Hepatocyte (in vitro differentiated cells): ENCODE measurements around the gene TXNDC5. TPM values are rescaled to one million over a fixed set of nuclear protein-coding genes. Genes with fewer than 3 reads are reported as not detected.

Experiments used
- DNase-seq: peaks from one replicate; pipeline ENCODE4 v3.0.0-alpha.2; 2016; ENCODE audit warnings: low spot score
- H2AFZ ChIP-seq: fragments of 200-600 bp; sonication (generic); 2 replicates; pipeline ENCODE4 v1.6.0; 2016; ENCODE audit warnings: antibody characterized with exemption, mild to moderate bottlenecking
- H3K27ac ChIP-seq: fragments of 200-600 bp; sonication (generic); 2 replicates; pipeline ENCODE4 v1.5.1; 2016; ENCODE audit warnings: mild to moderate bottlenecking
- H3K27me3 ChIP-seq: fragments of 200-600 bp; sonication (generic); 2 replicates; pipeline ENCODE4 v1.6.1; 2016
- H3K36me3 ChIP-seq: fragments of 200-600 bp; sonication (generic); replicated peaks from 2 replicates; pipeline ENCODE4 v1.5.1; 2016; ENCODE audit warnings: low read depth; ENCODE audit not compliant: insufficient read depth
- H3K4me1 ChIP-seq: fragments of 200-600 bp; sonication (generic); 2 replicates; pipeline ENCODE4 v1.5.1; 2016; ENCODE audit warnings: mild to moderate bottlenecking, moderate library complexity; ENCODE audit not compliant: insufficient read depth
- H3K4me2 ChIP-seq: fragments of 200-600 bp; sonication (generic); 2 replicates; pipeline ENCODE4 v1.6.0; 2016
- H3K4me3 ChIP-seq: fragments of 200-600 bp; sonication (generic); 2 replicates; pipeline ENCODE4 v1.5.1; 2016; ENCODE audit warnings: mild to moderate bottlenecking
- H3K79me2 ChIP-seq: fragments of 200-600 bp; sonication (generic); 2 replicates; pipeline ENCODE4 v1.6.0; 2017; ENCODE audit warnings: mild to moderate bottlenecking
- H3K9me2 ChIP-seq: fragments of 200-600 bp; sonication (generic); replicated peaks from 2 replicates; pipeline ENCODE4 v1.6.0; 2017; ENCODE audit warnings: mild to moderate bottlenecking; ENCODE audit not compliant: insufficient read depth
- H3K9me3 ChIP-seq: fragments of 200-600 bp; sonication (generic); 2 replicates; pipeline ENCODE4 v1.5.1; 2016; ENCODE audit warnings: low read depth, mild to moderate bottlenecking
- H4K20me1 ChIP-seq: fragments of 200-600 bp; sonication (generic); 2 replicates; pipeline ENCODE4 v1.6.0; 2016; ENCODE audit warnings: mild to moderate bottlenecking; ENCODE audit not compliant: insufficient read depth, poor library complexity, severe bottlenecking
- CTCF ChIP-seq: fragments of 200-600 bp; sonication (generic); IDR thresholded peaks from 2 replicates; pipeline ENCODE4 v1.5.1; 2016; ENCODE audit warnings: antibody characterized with exemption, mild to moderate bottlenecking; ENCODE audit not compliant: poor library complexity
- EZH2 ChIP-seq: fragments of 200-600 bp; sonication (generic); IDR thresholded peaks from 2 replicates; pipeline ENCODE4 v1.6.1; 2016; ENCODE audit warnings: antibody characterized with exemption, mild to moderate bottlenecking, borderline replicate concordance
- EZH2phosphoT487 ChIP-seq: fragments of 200-600 bp; sonication (generic); IDR thresholded peaks from one replicate; pipeline ENCODE4 v1.6.1; 2018; ENCODE audit warnings: antibody characterized with exemption, mild to moderate bottlenecking, low read depth, moderate library complexity; ENCODE audit not compliant: unreplicated experiment, severe bottlenecking
- WGBS: methylation state at CpG from one replicate; pipeline ENCODE4 v1.1.6; 2016; ENCODE audit warnings: low lambda C conversion rate; ENCODE audit errors: missing lambda C conversion rate; 5-methylcytosine and 5-hydroxymethylcytosine counted together
- polyA plus RNA-seq: library from polyadenylated mRNA; unstranded; fragments of >200 nt; fragmentation: Nextera tagmentation; extraction: Ambion mirVana; gene quantifications from 2 replicates; pipeline ENCODE4 v1.2.1, GENCODE V29; 2016
- total RNA-seq: library from RNA; depleted of rRNA; stranded (reverse); fragments of >200 nt; gene quantifications from 2 replicates; pipeline ENCODE4 v1.2.3, GENCODE V29; 2014

Gene TXNDC5
- total and polyA plus RNA-seq, 2 experiments from 2014 or later: 238 to 241 TPM

- Histone ChIP-seq H3K36me3 (no peaks in the 10 kb centered on the region), H3K4me3 (no peak overlapping the region), H3K27ac (no peak overlapping the region), H3K4me2 (no peak overlapping the region), H2AFZ (no peak overlapping the region), H4K20me1 (no peaks in the 10 kb centered on the region), H3K4me1 (no peaks in the 10 kb centered on the region), H3K79me2 (no peaks in the 10 kb centered on the region), H3K9me3 (no peaks in the 10 kb centered on the region), H3K9me2 (no peaks in the 10 kb centered on the region), H3K27me3 (no peaks in the 10 kb centered on the region)
- TF ChIP-seq EZH2 (no peak), CTCF (no peak), EZH2phosphoT487 (no peak)
- WGBS: 70% methylated on average over 6 of the region's 6 CpGs
- no peak for DNase-seq
Measured at GRCh38 chr6:7859591-7859990, 51.0 kb downstream of the TXNDC5 start.

- H3K79me2 ChIP-seq: no peaks in the 10 kb centered on the region
Measured at GRCh38 chr6:7851780-7852179, 58.8 kb downstream of the TXNDC5 start.

GRCh38 chr6:7848229-7848628, 62.4 kb downstream of the TXNDC5 start:
- no peak overlapping the region for H3K4me2 ChIP-seq
- TF ChIP-seq CTCF: no peak
- TF ChIP-seq EZH2: no peak
- TF ChIP-seq EZH2phosphoT487: no peak
- no peak overlapping the region for H2AFZ ChIP-seq
- H3K27ac ChIP-seq: no peak overlapping the region
- no peaks in the 10 kb centered on the region for H3K4me1 ChIP-seq
- H4K20me1 ChIP-seq: no peaks in the 10 kb centered on the region
- H3K4me3 ChIP-seq: no peak overlapping the region
- H3K9me2 ChIP-seq: no peaks in the 10 kb centered on the region
- no peaks in the 10 kb centered on the region for H3K27me3 ChIP-seq
- peaks cover 8% of the 10 kb centered on the region for H3K9me3 ChIP-seq
- DNase-seq: no peak
- H3K36me3 ChIP-seq: no peaks in the 10 kb centered on the region
- no peaks in the 10 kb centered on the region for H3K79me2 ChIP-seq
- 87% methylated on average over 4 of the region's 4 CpGs for WGBS

More at GRCh38 chr6:7851780-7852179, 58.8 kb downstream of the TXNDC5 start:
- H4K20me1 ChIP-seq: no peaks in the 10 kb centered on the region
- no peak for DNase-seq
- no peaks in the 10 kb centered on the region for H3K9me2 ChIP-seq
- H3K4me2 ChIP-seq: no peak overlapping the region
- H3K9me3 ChIP-seq: peaks cover 8% of the 10 kb centered on the region
- H3K4me3 ChIP-seq: no peak overlapping the region
- H3K36me3 ChIP-seq: no peaks in the 10 kb centered on the region
- H3K27me3 ChIP-seq: no peaks in the 10 kb centered on the region
- no peaks in the 10 kb centered on the region for H3K4me1 ChIP-seq
- no peak overlapping the region for H2AFZ ChIP-seq
- H3K27ac ChIP-seq: no peak overlapping the region
- TF ChIP-seq EZH2 (no peak), CTCF (no peak), EZH2phosphoT487 (no peak)
